A172 (cell line): Measurements from ENCODE around the gene RAB31. TPM values are rescaled to one million over a fixed set of nuclear protein-coding genes. Genes with fewer than 3 reads are reported as not detected.

ENCODE experiments used
- DNase-seq: peaks from one replicate; pipeline ENCODE4 v3.0.0-alpha.2; 2015; ENCODE audit warnings: low spot score
- total RNA-seq: library from RNA; depleted of rRNA; stranded (reverse); fragments of >200 nt; shearing (Covaris generic); gene quantifications from 2 replicates; pipeline ENCODE4 v1.2.3, GENCODE V29; 2014

RAB31 gene
- total RNA-seq, 1 experiment from 2014 or later, result 27.9 TPM

GRCh38 chr18:9712611-9713010, 4.5 kb downstream of the RAB31 start:
- no peak for DNase-seq

GRCh38 chr18:9714266-9715087, 6.4 kb downstream of the RAB31 start:
- DNase-seq, result no peak

- no peak for DNase-seq
These were observed 6.9 kb downstream of the RAB31 start for GRCh38 chr18:9715088-9715343.

- DNase-seq, result no peak
These were observed 8.1 kb downstream of the RAB31 start for GRCh38 chr18:9715978-9716774.

- DNase-seq, result no peak
These were observed 8.9 kb downstream of the RAB31 start for GRCh38 chr18:9716780-9717563.

GRCh38 chr18:9719421-9719981, 11.4 kb downstream of the RAB31 start:
- peak; percentile 91 for DNase-seq

GRCh38 chr18:9720327-9720726, 12.2 kb downstream of the RAB31 start:
- no peak for DNase-seq

- DNase-seq, result no peak
These were observed 13.9 kb downstream of the RAB31 start for GRCh38 chr18:9721893-9722550.

- DNase-seq, result no peak
These were observed 14.6 kb downstream of the RAB31 start for GRCh38 chr18:9722691-9723090.

- DNase-seq, result no peak
These were observed 16.9 kb downstream of the RAB31 start for GRCh38 chr18:9724797-9725585.

- no peak for DNase-seq
These were observed 18.1 kb downstream of the RAB31 start for GRCh38 chr18:9726175-9726574.

- DNase-seq, result no peak
These were observed 18.8 kb downstream of the RAB31 start for GRCh38 chr18:9726936-9727335.

GRCh38 chr18:9730786-9731185, 22.7 kb downstream of the RAB31 start:
- DNase-seq, result no peak

- DNase-seq, result peak; percentile 91
These were observed 23.3 kb downstream of the RAB31 start for GRCh38 chr18:9731380-9731779.

GRCh38 chr18:9732031-9732430, 23.9 kb downstream of the RAB31 start:
- DNase-seq, result no peak

- no peak for DNase-seq
These were observed 26.1 kb downstream of the RAB31 start for GRCh38 chr18:9734189-9734588.

- DNase-seq, result no peak
These were observed 27.1 kb downstream of the RAB31 start for GRCh38 chr18:9735238-9735637.

- no peak for DNase-seq
These were observed 27.8 kb downstream of the RAB31 start for GRCh38 chr18:9735879-9736278.

GRCh38 chr18:9736286-9736835, 28.3 kb downstream of the RAB31 start:
- no peak for DNase-seq

- peak; percentile 65 for DNase-seq
These were observed 28.9 kb downstream of the RAB31 start for GRCh38 chr18:9737006-9737405.
